HG03095 (cell line): ENCODE results near the gene GALNT18.

ENCODE experiments used
- ATAC-seq: cut with Tn5 transposase; IDR thresholded peaks from one replicate; pipeline ENCODE4 v1.9.1; 2021; ENCODE audit warnings: moderate library complexity; ENCODE audit not compliant: unreplicated experiment

Gene GALNT18

GRCh38 chr11:11416502-11416901 lies 205.3 kb downstream of the GALNT18 start:
- no peak for ATAC-seq

GRCh38 chr11:11415901-11416300 lies 205.9 kb downstream of the GALNT18 start:
- no peak for ATAC-seq

GRCh38 chr11:11414996-11415395 lies 206.8 kb downstream of the GALNT18 start:
- no peak for ATAC-seq

GRCh38 chr11:11413776-11414175 lies 208.0 kb downstream of the GALNT18 start:
- no peak for ATAC-seq

GRCh38 chr11:11411401-11411985 lies 210.3 kb downstream of the GALNT18 start:
- ATAC-seq, result no peak

- ATAC-seq, result no peak
Measured at GRCh38 chr11:11409901-11410300, 211.9 kb downstream of the GALNT18 start.

- ATAC-seq, result no peak
Measured at GRCh38 chr11:11409224-11409623, 212.6 kb downstream of the GALNT18 start.

GRCh38 chr11:11408436-11409221 lies 213.2 kb downstream of the GALNT18 start:
- ATAC-seq, result no peak

GRCh38 chr11:11407763-11408084 lies 214.1 kb downstream of the GALNT18 start:
- no peak for ATAC-seq

GRCh38 chr11:11407065-11407762 lies 214.6 kb downstream of the GALNT18 start:
- ATAC-seq, result no peak

GRCh38 chr11:11406652-11407051 lies 215.2 kb downstream of the GALNT18 start:
- no peak for ATAC-seq

GRCh38 chr11:11403763-11404725 lies 217.8 kb downstream of the GALNT18 start:
- no peak for ATAC-seq

GRCh38 chr11:11401960-11402535 lies 219.8 kb downstream of the GALNT18 start:
- ATAC-seq, result no peak

GRCh38 chr11:11400635-11401232 lies 221.1 kb downstream of the GALNT18 start:
- ATAC-seq, result no peak

GRCh38 chr11:11400121-11400520 lies 221.7 kb downstream of the GALNT18 start:
- ATAC-seq, result no peak

- no peak for ATAC-seq
Measured at GRCh38 chr11:11397781-11398180, 224.0 kb downstream of the GALNT18 start.

- ATAC-seq, result no peak
Measured at GRCh38 chr11:11397036-11397415, 224.8 kb downstream of the GALNT18 start.

GRCh38 chr11:11396301-11397035 lies 225.3 kb downstream of the GALNT18 start:
- no peak for ATAC-seq

GRCh38 chr11:11395126-11395525 lies 226.7 kb downstream of the GALNT18 start:
- ATAC-seq, result no peak

- ATAC-seq, result no peak
Measured at GRCh38 chr11:11394241-11394640, 227.6 kb downstream of the GALNT18 start.
